HepG2 (cell line): ENCODE data around the gene IRF2. TPM values are rescaled to one million over a fixed set of nuclear protein-coding genes. Genes with fewer than 3 reads are reported as not detected.
A peak's percentile ranks its signal among the peaks of the same experiment; 100 is the strongest.

Source experiments
- ELF1 ChIP-seq: sonication (generic); formaldehyde crosslinking; IDR thresholded peaks from 2 replicates; pipeline ENCODE4 v1.4.0; 2020; ENCODE audit warnings: missing genetic modification reagents
- FOXA3 ChIP-seq: IDR thresholded peaks from 2 replicates; pipeline ENCODE4 v1.6.1; 2016; ENCODE audit warnings: missing genetic modification reagents, missing compliant biosample characterization
- FOXP1 ChIP-seq, 2 experiments: fragments of 450-650 bp in 1 of 2; IDR thresholded peaks; 2 replicates each; pipeline ENCODE4 v1.6.1; 2017 to 2018; ENCODE audit warnings: antibody characterized with exemption in 1 of 2
- GABPB1 ChIP-seq: IDR thresholded peaks from 2 replicates; pipeline ENCODE4 v1.6.1; 2016; ENCODE audit warnings: mild to moderate bottlenecking, missing genetic modification reagents, moderate library complexity, missing compliant biosample characterization
- GATAD1 ChIP-seq: IDR thresholded peaks from 2 replicates; pipeline ENCODE4 v1.6.1; 2016; ENCODE audit warnings: missing genetic modification reagents, missing compliant biosample characterization
- GATAD2A ChIP-seq: IDR thresholded peaks from 2 replicates; pipeline ENCODE4 v1.6.1; 2016
- HHEX ChIP-seq: IDR thresholded peaks from 2 replicates; pipeline ENCODE4 v1.6.1; 2016; ENCODE audit warnings: control low read depth
- HMG20B ChIP-seq: conservative IDR thresholded peaks from 2 replicates; pipeline ENCODE4 v1.6.1; 2016; ENCODE audit warnings: missing genetic modification reagents, missing compliant biosample characterization
- MEF2D ChIP-seq: sonication (generic); formaldehyde crosslinking; IDR thresholded peaks from 2 replicates; pipeline ENCODE4 v1.5.1; 2020; ENCODE audit warnings: mild to moderate bottlenecking, missing genetic modification reagents
- MIER3 ChIP-seq: IDR thresholded peaks from 2 replicates; pipeline ENCODE4 v1.6.1; 2016; ENCODE audit warnings: missing compliant biosample characterization, borderline replicate concordance
- MIXL1 ChIP-seq: IDR thresholded peaks from 2 replicates; pipeline ENCODE4 v1.6.1; 2016
- NR2F6 ChIP-seq, 2 experiments: IDR thresholded peaks; 2 replicates each; pipeline ENCODE4 v1.6.1; 2016; ENCODE audit warnings: antibody characterized with exemption in 1 of 2, mild to moderate bottlenecking in 1 of 2
- POGZ ChIP-seq: sonication (generic); formaldehyde crosslinking; IDR thresholded peaks from 2 replicates; pipeline ENCODE4 v1.4.0; 2020; ENCODE audit warnings: mild to moderate bottlenecking, missing genetic modification reagents
- POLR2G ChIP-seq: fragments of 200-400 bp; formaldehyde crosslinking; IDR thresholded peaks from 2 replicates; pipeline ENCODE4 v1.6.1; 2018; ENCODE audit warnings: mild to moderate bottlenecking, low read depth, low read length, moderate library complexity
- RFX1 ChIP-seq: fragments of 450-650 bp; IDR thresholded peaks from 2 replicates; pipeline ENCODE4 v1.6.1; 2017
- RFXAP ChIP-seq: sonication (generic); formaldehyde crosslinking; IDR thresholded peaks from 2 replicates; pipeline ENCODE4 v1.4.0; 2020; ENCODE audit warnings: missing genetic modification reagents, borderline replicate concordance
- RXRB ChIP-seq: IDR thresholded peaks from 2 replicates; pipeline ENCODE4 v1.6.1; 2016; ENCODE audit warnings: borderline replicate concordance, missing genetic modification reagents, missing compliant biosample characterization
- SOX5 ChIP-seq: IDR thresholded peaks from 2 replicates; pipeline ENCODE4 v1.6.1; 2016; ENCODE audit warnings: borderline replicate concordance
- SOX6 ChIP-seq, 2 experiments: fragments of 450-650 bp in 1 of 2; sonication (generic) in 1 of 2; formaldehyde crosslinking in 1 of 2; IDR thresholded peaks; 2 replicates each; pipeline versions ENCODE4 v1.4.0 to v1.6.1; 2017 to 2020; ENCODE audit warnings: antibody characterized with exemption in 1 of 2, mild to moderate bottlenecking in 1 of 2, missing genetic modification reagents in 1 of 2
- SP1 ChIP-seq, 2 experiments: fragments of 450-650 bp in 1 of 2; sonication (generic) in 1 of 2; formaldehyde crosslinking in 1 of 2; IDR thresholded peaks; 2 replicates each; pipeline versions ENCODE4 v1.4.0 to v1.6.1; 2016 to 2020; ENCODE audit warnings: missing genetic modification reagents in 1 of 2
- SRF ChIP-seq: IDR thresholded peaks from 2 replicates; pipeline ENCODE4 v1.6.1; 2011; ENCODE audit warnings: mild to moderate bottlenecking, low read depth, low read length, moderate library complexity
- STAG1 ChIP-seq: sonication (generic); formaldehyde crosslinking; IDR thresholded peaks from 2 replicates; pipeline ENCODE4 v1.4.0; 2020; ENCODE audit warnings: missing genetic modification reagents
- TGIF2 ChIP-seq: IDR thresholded peaks from 2 replicates; pipeline ENCODE4 v1.6.1; 2016; ENCODE audit warnings: control low read depth, missing compliant biosample characterization
- THAP11 ChIP-seq: IDR thresholded peaks from 2 replicates; pipeline ENCODE4 v1.6.1; 2016; ENCODE audit warnings: missing biosample characterization, missing genetic modification reagents
- XRCC5 ChIP-seq: fragments of 200-400 bp; formaldehyde crosslinking; optimal IDR thresholded peaks from 2 replicates; pipeline ENCODE3; 2017; ENCODE audit warnings: mild to moderate bottlenecking, low read length
- ZFP90 ChIP-seq: sonication (generic); formaldehyde crosslinking; IDR thresholded peaks from 2 replicates; pipeline ENCODE4 v1.8.0; 2022; ENCODE audit warnings: missing genetic modification reagents, mild to moderate bottlenecking, inconsistent platforms, borderline replicate concordance
- ZFX ChIP-seq: sonication (generic); formaldehyde crosslinking; IDR thresholded peaks from 2 replicates; pipeline ENCODE4 v1.4.0; 2020; ENCODE audit warnings: mild to moderate bottlenecking, low read depth, missing genetic modification reagents, moderate library complexity
- ZNF230 ChIP-seq: sonication (generic); formaldehyde crosslinking; IDR thresholded peaks from 2 replicates; pipeline ENCODE4 v1.4.0; 2020; ENCODE audit warnings: mild to moderate bottlenecking, missing genetic modification reagents
- ZNF292 ChIP-seq: sonication (generic); formaldehyde crosslinking; IDR thresholded peaks from 2 replicates; pipeline ENCODE4 v1.8.1; 2022; ENCODE audit warnings: mild to moderate bottlenecking, low read depth, missing genetic modification reagents, borderline replicate concordance
- ZNF432 ChIP-seq: sonication (generic); formaldehyde crosslinking; IDR thresholded peaks from 2 replicates; pipeline ENCODE4 v1.5.0; 2020; ENCODE audit warnings: missing genetic modification reagents, mild to moderate bottlenecking, borderline replicate concordance
- ZNF615 ChIP-seq: sonication (generic); formaldehyde crosslinking; IDR thresholded peaks from 2 replicates; pipeline ENCODE4 v1.5.0; 2020; ENCODE audit warnings: mild to moderate bottlenecking, missing genetic modification reagents, borderline replicate concordance
- ZNF749 ChIP-seq: sonication (generic); formaldehyde crosslinking; IDR thresholded peaks from 2 replicates; pipeline ENCODE4 v1.8.0; 2022; ENCODE audit warnings: mild to moderate bottlenecking, missing genetic modification reagents, moderate library complexity, borderline replicate concordance
- polyA plus RNA-seq, 8 experiments: library from polyadenylated mRNA; depleted of rRNA in 3 of 8; stranded (reverse) in 7 of 8; unstranded in 1 of 8; fragments of >200 nt; fragmentation: Illumina TruSeq in 4 of 8; extraction: Trizol in 4 of 8; gene quantifications; 2 replicates each; pipeline versions ENCODE4 v1.2.1 to v1.2.3, GENCODE V29; 2011 to 2016; ENCODE audit warnings: low read depth in 4 of 8, missing spikeins in 1 of 8, mixed read lengths in 1 of 8; ENCODE audit not compliant: insufficient read depth in 1 of 8
- total RNA-seq, 5 experiments: library from RNA; depleted of rRNA; stranded (reverse); fragments of >200 nt; fragmentation: Illumina TruSeq; extraction: Trizol; gene quantifications; 2 replicates each; pipeline ENCODE4 v1.2.3, GENCODE V29; 2016; ENCODE audit warnings: low read depth in 1 of 5
- TF ChIP-seq, protein P1 (sequence below): sonication (generic); formaldehyde crosslinking; IDR thresholded peaks from 2 replicates; pipeline ENCODE4 v1.4.0; 2020; ENCODE audit warnings: missing genetic modification reagents

IRF2 gene
- total and polyA plus RNA-seq, 2 of the 13 experiments (the other 11 are each of a cell fraction or from before 2014, with no cell fraction given) = 15.5 to 28.8 TPM

DNA sequence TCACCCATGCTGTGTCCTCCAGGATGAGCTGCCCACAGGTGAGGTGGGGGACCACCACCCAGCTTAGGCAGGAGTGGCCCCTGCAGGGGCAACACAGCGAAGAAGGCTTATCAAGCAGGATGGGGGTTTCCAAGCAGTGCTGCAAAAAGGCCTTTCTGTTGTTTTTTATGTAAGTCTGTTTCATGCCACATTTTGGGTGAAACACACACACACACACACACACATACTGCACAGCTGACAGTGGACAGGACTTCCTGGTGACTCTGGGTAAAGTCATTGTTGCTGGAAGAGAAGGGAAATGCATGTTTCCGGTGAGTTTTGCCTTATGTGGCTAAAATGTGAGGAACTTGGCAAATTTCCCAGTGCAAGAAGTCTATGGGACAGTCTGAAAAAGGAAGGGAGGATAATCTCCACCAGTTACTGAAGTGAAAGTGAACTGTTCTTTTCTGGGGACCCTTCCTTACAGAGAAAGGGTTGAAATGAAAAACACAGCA lies 119.2 kb downstream of the IRF2 start (continued):
- TF ChIP-seq ZFP90 (CRISPR knock-in tag) (no peak), FOXA3 (CRISPR knock-in tag) (peak; percentile 40; the same call in 1 of the 2 replicates), FOXP1 (IDR thresholded peaks at IDR 0.05) (no peak), FOXP1 (CRISPR knock-in tag; IDR thresholded peaks at IDR 0.05) (peak; percentile 47; the same call in 1 of the 2 replicates), STAG1 (peak; percentile 12; the same call in 1 of the 2 replicates), RXRB (peak; percentile 59; the same call in 1 of the 2 replicates), SP1 (IDR thresholded peaks at IDR 0.05) (no peak), SP1 (CRISPR knock-in tag; IDR thresholded peaks at IDR 0.05) (no peak), RFXAP (CRISPR knock-in tag) (0 out of 2 replicates have a peak, but pooled peaks have one; percentile 25), ZNF230 (CRISPR knock-in tag) (peak; percentile 49; the same call in 1 of the 2 replicates), GATAD1 (CRISPR knock-in tag) (0 out of 2 replicates have a peak, but pooled peaks have one; percentile 43), HMG20B (CRISPR knock-in tag) (0 out of 2 replicates have a peak, but pooled peaks have one; percentile 22), ELF1 (CRISPR knock-in tag) (peak; percentile 72), POLR2G (no peak), MIER3 (CRISPR knock-in tag) (peak; percentile 24; the same call in 1 of the 2 replicates), POGZ (CRISPR knock-in tag) (peak; percentile 64; the same call in 1 of the 2 replicates), MEF2D (peak; percentile 31; the same call in 1 of the 2 replicates), ZNF432 (CRISPR knock-in tag) (no peak), SOX6 (IDR thresholded peaks at IDR 0.05) (no peak), SOX6 (CRISPR knock-in tag; IDR thresholded peaks at IDR 0.05) (peak; percentile 68), XRCC5 (peak; percentile 37), TGIF2 (CRISPR knock-in tag) (peak; percentile 73; the same call in 1 of the 2 replicates), ZNF615 (CRISPR knock-in tag) (no peak), THAP11 (CRISPR knock-in tag) (peak; percentile 58; the same call in 1 of the 2 replicates), GABPB1 (peak; percentile 53; the same call in 1 of the 2 replicates), GATAD2A (peak; percentile 41; the same call in 1 of the 2 replicates), SRF (peak; percentile 91), HHEX (CRISPR knock-in tag) (no peak), ZNF292 (peak; percentile 60; the same call in 1 of the 2 replicates), SOX5 (CRISPR knock-in tag) (peak; percentile 85), NR2F6 (IDR thresholded peaks at IDR 0.05) (no peak), NR2F6 (CRISPR knock-in tag; IDR thresholded peaks at IDR 0.05) (0 out of 2 replicates have a peak, but pooled peaks have one; percentile 35), RFX1 (no peak), ZNF749 (no peak), MIXL1 (CRISPR knock-in tag) (peak; percentile 25; the same call in 1 of the 2 replicates), ZFX (CRISPR knock-in tag) (0 out of 2 replicates have a peak, but pooled peaks have one; percentile 16)
- TF ChIP-seq, protein P1, sequence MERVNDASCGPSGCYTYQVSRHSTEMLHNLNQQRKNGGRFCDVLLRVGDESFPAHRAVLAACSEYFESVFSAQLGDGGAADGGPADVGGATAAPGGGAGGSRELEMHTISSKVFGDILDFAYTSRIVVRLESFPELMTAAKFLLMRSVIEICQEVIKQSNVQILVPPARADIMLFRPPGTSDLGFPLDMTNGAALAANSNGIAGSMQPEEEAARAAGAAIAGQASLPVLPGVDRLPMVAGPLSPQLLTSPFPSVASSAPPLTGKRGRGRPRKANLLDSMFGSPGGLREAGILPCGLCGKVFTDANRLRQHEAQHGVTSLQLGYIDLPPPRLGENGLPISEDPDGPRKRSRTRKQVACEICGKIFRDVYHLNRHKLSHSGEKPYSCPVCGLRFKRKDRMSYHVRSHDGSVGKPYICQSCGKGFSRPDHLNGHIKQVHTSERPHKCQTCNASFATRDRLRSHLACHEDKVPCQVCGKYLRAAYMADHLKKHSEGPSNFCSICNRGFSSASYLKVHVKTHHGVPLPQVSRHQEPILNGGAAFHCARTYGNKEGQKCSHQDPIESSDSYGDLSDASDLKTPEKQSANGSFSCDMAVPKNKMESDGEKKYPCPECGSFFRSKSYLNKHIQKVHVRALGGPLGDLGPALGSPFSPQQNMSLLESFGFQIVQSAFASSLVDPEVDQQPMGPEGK (CRISPR knock-in tag) = 0 out of 2 replicates have a peak, but pooled peaks have one; percentile 31
